Transverse colon (tissue), 4 donors: ENCODE results near the gene MEST. TPM values are rescaled to one million over a fixed set of nuclear protein-coding genes. Genes with fewer than 3 reads are reported as not detected.

Experiments
- small RNA-seq, 4 donors: library from RNA; depleted of rRNA; stranded (forward); fragments of <200 nt; gene quantifications; one replicate each; pipeline ENCODE3, GENCODE V24; 2016
- total RNA-seq, 4 donors: library from RNA; depleted of rRNA; stranded (reverse); fragments of >200 nt; gene quantifications; one replicate each; pipeline ENCODE4 v1.1.0, GENCODE V29; 2016

The MEST gene
- total RNA-seq, 4 donors from 2014 or later: 4.0 to 49.0 (median 34.6) TPM

Small RNA genes lying within 50 kb of the gene (small RNA-seq; reads per million reads assigned to genes)
- gene MIR335: 0 reads per million in 4 donors
- gene RF02148: 0 reads per million in 4 donors
- 0 reads per million in 4 donors for gene RF02149
- gene RF02150: 0 reads per million in 4 donors

Other genes starting within 250 kb of the MEST start
- gene CPA2, start 225.2 kb upstream of the MEST start, total RNA-seq: 1 to 10 TPM in 1 of 4 donors, under 1 TPM in 1, not detected in 2; 0.48 to 1.6 TPM
- not detected for gene CPA4, start 198.9 kb upstream of the MEST start, total RNA-seq
- gene CPA5, start 147.3 kb upstream of the MEST start, total RNA-seq: not detected
- gene CPA1, start 111.6 kb upstream of the MEST start, total RNA-seq: not detected
- gene CEP41, start 51.1 kb upstream of the MEST start, total RNA-seq: 1 to 10 TPM in 2 of 4 donors, under 1 TPM in 1, not detected in 1; 0.75 to 4.8 (median 2.7) TPM
- 10 to 100 TPM in 1 of 4 donors, 1 to 10 TPM in 3; 3.4 to 19.7 (median 7.4) TPM for gene COPG2, start 176.7 kb downstream of the MEST start, total RNA-seq
- not detected for gene TSGA13, start 194.5 kb downstream of the MEST start, total RNA-seq
- gene KLF14, start 242.1 kb downstream of the MEST start, total RNA-seq: 1 to 10 TPM in 1 of 4 donors, not detected in 3; 3.0 TPM